HG03175 (cell line): ENCODE results near the gene DCN.
"Not testable (repeated sequence)": the region's sequence is repeated elsewhere in the genome, so short reads cannot be mapped to it uniquely, and the experiment has no call there.

Experiments used
- ATAC-seq: cut with Tn5 transposase; IDR thresholded peaks from one replicate; pipeline ENCODE4 v1.9.1; 2021; ENCODE audit warnings: mild to moderate bottlenecking, moderate library complexity; ENCODE audit not compliant: unreplicated experiment

Gene DCN

GRCh38 chr12:91182636-91183455 is at the start of gene DCN:
DCN (minus strand) TSS chr12:91182817; CDS start chr12:91178552, 4,265 bp downstream.
- no peak for ATAC-seq

GRCh38 chr12:91230841-91231240 is 48.2 kb upstream of the DCN start:
- ATAC-seq = no peak

GRCh38 chr12:91226951-91227350 is 44.3 kb upstream of the DCN start:
- no peak for ATAC-seq

- ATAC-seq = no peak
These were observed 42.7 kb upstream of the DCN start for GRCh38 chr12:91225316-91225715.

- ATAC-seq = no peak
These were observed 41.8 kb upstream of the DCN start for GRCh38 chr12:91224401-91224800.

- no peak for ATAC-seq
These were observed 40.1 kb upstream of the DCN start for GRCh38 chr12:91222746-91223145.

GRCh38 chr12:91219919-91220318 is 37.3 kb upstream of the DCN start:
- ATAC-seq = no peak

- ATAC-seq = no peak
These were observed 36.9 kb upstream of the DCN start for GRCh38 chr12:91219511-91219910.

- no peak for ATAC-seq
These were observed 34.3 kb upstream of the DCN start for GRCh38 chr12:91216871-91217270.

GRCh38 chr12:91215940-91216454 is 33.4 kb upstream of the DCN start:
- no peak for ATAC-seq

GRCh38 chr12:91211866-91212265 is 29.2 kb upstream of the DCN start:
- no peak for ATAC-seq

- no peak for ATAC-seq
These were observed 28.0 kb upstream of the DCN start for GRCh38 chr12:91210618-91211017.

GRCh38 chr12:91210144-91210543 is 27.5 kb upstream of the DCN start:
- ATAC-seq = no peak

GRCh38 chr12:91207301-91207700 is 24.7 kb upstream of the DCN start:
- ATAC-seq = not testable (repeated sequence)

GRCh38 chr12:91205811-91206210 is 23.2 kb upstream of the DCN start:
- no peak for ATAC-seq

GRCh38 chr12:91204421-91204820 is 21.8 kb upstream of the DCN start:
- ATAC-seq = no peak

- no peak for ATAC-seq
These were observed 21.0 kb upstream of the DCN start for GRCh38 chr12:91203610-91204009.

GRCh38 chr12:91202390-91202789 is 19.8 kb upstream of the DCN start:
- no peak for ATAC-seq

GRCh38 chr12:91196436-91196835 is 13.8 kb upstream of the DCN start:
- no peak for ATAC-seq

- ATAC-seq = no peak
These were observed 11.9 kb upstream of the DCN start for GRCh38 chr12:91194500-91194899.

GRCh38 chr12:91191513-91192111 is 9.0 kb upstream of the DCN start:
- ATAC-seq = no peak

- no peak for ATAC-seq
These were observed 6.9 kb upstream of the DCN start for GRCh38 chr12:91189516-91189915.
